ENCODE data around the gene ZNF200. TPM values are rescaled to one million over a fixed set of nuclear protein-coding genes. Genes with fewer than 3 reads are reported as not detected.

ZNF200 gene
- total and polyA plus RNA-seq, 2 donors (not counting 1 experiment from before 2014, with no cell fraction given), result 2.7 to 20.1 TPM

GRCh38 chr16:3249451-3249850, 14.5 kb upstream of the ZNF200 start:
- Histone ChIP-seq H3K4me3 (ENCODE audit: control extremely low read depth in 1 of 5, extremely low read depth in 1 of 5, insufficient read depth in 1 of 5, low read depth in 2 of 5, low read length in 4 of 5) (no peak overlapping the region), H2AFZ (ENCODE audit: insufficient read depth, low read depth, low read length, poor library complexity, severe bottlenecking) (no peak overlapping the region), H3K4me1 (ENCODE audit: control insufficient read depth in 2 of 2, insufficient read depth in 2 of 2, low read length in 2 of 2) (no peaks in the 10 kb centered on the region), H3K27me3 (replicated peaks in 1 of 4; ENCODE audit: control extremely low read depth in 1 of 4, control insufficient read depth in 3 of 4, insufficient read depth in 4 of 4, low read length in 3 of 4) (peaks cover 0 to 15% (median 0%) of the 10 kb centered on the region in 4 experiments), H3K27ac (ENCODE audit: low read length in 2 of 2) (no peak overlapping the region), H3K36me3 (replicated peaks in 1 of 2; ENCODE audit: control extremely low read depth in 1 of 2, control insufficient read depth in 1 of 2, extremely low read depth in 1 of 2, insufficient read depth in 2 of 2, low read length in 1 of 2) (no peaks in the 10 kb centered on the region), H3K9me3 (ENCODE audit: control extremely low read depth in 1 of 3, control insufficient read depth in 2 of 3, insufficient read depth in 1 of 3, low read length in 2 of 3) (no peaks in the 10 kb centered on the region), H3K9ac (ENCODE audit: low read length) (no peak overlapping the region), H4K20me1 (ENCODE audit: control insufficient read depth, insufficient read depth, low read length, poor library complexity, severe bottlenecking) (no peaks in the 10 kb centered on the region), H3K79me2 (ENCODE audit: control insufficient read depth, insufficient read depth, low read length) (no peaks in the 10 kb centered on the region), H3K4me2 (replicated peaks; ENCODE audit: low read depth, low read length, poor library complexity, severe bottlenecking) (no peak overlapping the region)
- CTCF ChIA-PET, result no interaction called here
- DNase-seq, result no peak
- Mint-ChIP-seq H3K27me3 (peaks cover 24% of the 10 kb centered on the region), H3K27ac (no peak overlapping the region), H3K4me1 (no peaks in the 10 kb centered on the region), H3K4me3 (no peak overlapping the region), H3K9me3 (ENCODE audit: insufficient read depth) (no peaks in the 10 kb centered on the region)
- ATAC-seq (ENCODE audit: low read depth), result no peak
- POLR2A ChIA-PET, result no interaction called here
- TF ChIP-seq CTCF (IDR thresholded peaks at IDR 0.05), result no peak
- no peak for TF ChIP-seq EZH2 (IDR thresholded peaks at IDR 0.05; ENCODE audit: borderline replicate concordance, insufficient read depth, low read depth, low read length, poor library complexity, severe bottlenecking)
- 89% methylated on average over 14 of the region's 14 CpGs for WGBS (ENCODE audit: insufficient coverage)
- intact Hi-C loops (cut with micrococcal nuclease), result no loop called here

GRCh38 chr16:3249020-3249419, 14.1 kb upstream of the ZNF200 start:
- Histone ChIP-seq H3K9me3 (ENCODE audit: control extremely low read depth in 1 of 3, control insufficient read depth in 2 of 3, insufficient read depth in 1 of 3, low read length in 2 of 3) (no peaks in the 10 kb centered on the region), H4K20me1 (ENCODE audit: control insufficient read depth, insufficient read depth, low read length, poor library complexity, severe bottlenecking) (no peaks in the 10 kb centered on the region), H3K27ac (ENCODE audit: low read length in 2 of 2) (no peak overlapping the region), H3K79me2 (ENCODE audit: control insufficient read depth, insufficient read depth, low read length) (no peaks in the 10 kb centered on the region), H3K36me3 (replicated peaks in 1 of 2; ENCODE audit: control extremely low read depth in 1 of 2, control insufficient read depth in 1 of 2, extremely low read depth in 1 of 2, insufficient read depth in 2 of 2, low read length in 1 of 2) (no peaks in the 10 kb centered on the region), H3K9ac (ENCODE audit: low read length) (no peak overlapping the region), H3K27me3 (replicated peaks in 1 of 4; ENCODE audit: control extremely low read depth in 1 of 4, control insufficient read depth in 3 of 4, insufficient read depth in 4 of 4, low read length in 3 of 4) (peaks cover 0 to 15% (median 0%) of the 10 kb centered on the region in 4 experiments), H3K4me1 (ENCODE audit: control insufficient read depth in 2 of 2, insufficient read depth in 2 of 2, low read length in 2 of 2) (no peaks in the 10 kb centered on the region), H3K4me2 (replicated peaks; ENCODE audit: low read depth, low read length, poor library complexity, severe bottlenecking) (no peak overlapping the region), H2AFZ (ENCODE audit: insufficient read depth, low read depth, low read length, poor library complexity, severe bottlenecking) (no peak overlapping the region), H3K4me3 (ENCODE audit: control extremely low read depth in 1 of 5, extremely low read depth in 1 of 5, insufficient read depth in 1 of 5, low read depth in 2 of 5, low read length in 4 of 5) (no peak overlapping the region)
- Mint-ChIP-seq H3K27ac (no peak overlapping the region), H3K9me3 (ENCODE audit: insufficient read depth) (no peaks in the 10 kb centered on the region), H3K27me3 (peaks cover 27% of the 10 kb centered on the region), H3K4me1 (no peaks in the 10 kb centered on the region), H3K4me3 (no peak overlapping the region)
- ATAC-seq (ENCODE audit: low read depth), result no peak
- TF ChIP-seq EZH2 (IDR thresholded peaks at IDR 0.05; ENCODE audit: borderline replicate concordance, insufficient read depth, low read depth, low read length, poor library complexity, severe bottlenecking) (no peak), CTCF (IDR thresholded peaks at IDR 0.05) (no peak)
- ChIA-PET CTCF (no interaction called here), POLR2A (no interaction called here)
- DNase-seq, result no peak
- no CpG with 5 or more reads among the region's 1 CpG for WGBS (ENCODE audit: insufficient coverage)
- intact Hi-C loops (cut with micrococcal nuclease), result no loop called here

Data from B cell (primary cell).